Dermis blood vessel endothelial cell (primary cell): ENCODE measurements around the gene NNAT. TPM values are rescaled to one million over a fixed set of nuclear protein-coding genes. Genes with fewer than 3 reads are reported as not detected.
"Not testable (repeated sequence)": the region's sequence is repeated elsewhere in the genome, so short reads cannot be mapped to it uniquely, and the experiment has no call there.

Source experiments
- DNase-seq: peaks from one replicate; pipeline ENCODE4 v3.0.0; 2010
- total RNA-seq: library from RNA; depleted of rRNA; stranded (reverse); fragments of >200 nt; gene quantifications from 2 replicates; pipeline ENCODE4 v1.2.3, GENCODE V29; 2014

The NNAT gene
- total RNA-seq, 1 donor from 2014 or later, result 0.34 TPM

DNA sequence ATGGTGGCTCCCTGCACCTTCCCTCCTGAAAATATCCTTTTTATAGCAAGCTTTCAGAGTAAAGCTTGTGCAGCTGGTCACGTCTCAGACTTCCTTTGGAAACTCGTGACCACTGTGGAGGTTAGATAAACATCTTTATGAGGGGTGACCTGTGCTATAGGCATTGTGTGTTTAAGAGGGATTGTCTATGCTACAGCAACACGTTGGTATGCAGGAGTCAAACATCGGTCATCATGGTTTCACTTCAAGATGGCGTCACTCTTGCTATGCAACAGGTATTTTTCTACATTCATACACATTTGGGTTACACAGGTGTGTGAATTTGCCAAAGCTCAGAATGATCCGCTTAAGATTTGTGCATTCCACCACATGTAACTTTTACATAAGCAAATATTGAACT is 21.2 kb downstream of the NNAT start:
- peak; percentile 79 for DNase-seq

DNA sequence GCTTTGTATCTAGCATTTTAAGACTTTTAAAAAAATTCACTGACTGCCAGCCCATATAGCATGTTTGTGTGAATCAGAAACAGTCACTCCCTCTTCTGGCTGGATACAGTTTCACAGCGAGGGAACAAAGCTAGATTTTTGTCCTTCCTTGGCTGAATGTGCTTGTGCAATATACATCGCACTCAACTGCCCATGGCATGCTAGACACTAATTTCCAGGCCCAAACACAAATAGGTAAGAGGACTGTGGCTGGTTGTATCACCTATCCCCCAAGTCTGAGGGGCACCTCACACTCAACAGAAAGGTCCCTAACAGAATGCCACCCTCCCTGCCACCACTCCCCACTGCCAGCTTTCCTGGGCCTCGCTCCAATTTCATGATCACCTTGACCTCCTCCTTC is 22.8 kb downstream of the NNAT start:
- peak; percentile 41 for DNase-seq

DNA sequence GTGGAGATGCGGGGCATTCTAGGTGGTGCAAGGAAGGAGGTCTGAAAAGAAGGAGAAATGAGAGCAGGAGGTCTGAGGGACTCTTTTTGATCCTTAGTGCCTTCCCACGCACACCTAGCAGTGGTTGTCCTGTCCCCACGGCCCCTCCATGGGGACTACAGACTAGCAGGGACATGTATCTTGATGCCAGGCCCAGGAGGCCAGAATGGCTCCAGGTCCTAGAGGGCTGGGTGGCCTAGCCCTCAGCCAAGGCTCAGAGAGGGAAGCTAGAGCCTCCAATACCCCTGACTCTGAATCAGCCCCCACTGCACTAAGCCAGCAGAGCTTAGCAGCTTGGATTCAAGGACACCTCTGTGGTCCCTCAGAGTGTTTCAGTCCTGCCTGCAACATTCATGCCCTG is 23.3 kb downstream of the NNAT start:
- DNase-seq, result no peak

DNA sequence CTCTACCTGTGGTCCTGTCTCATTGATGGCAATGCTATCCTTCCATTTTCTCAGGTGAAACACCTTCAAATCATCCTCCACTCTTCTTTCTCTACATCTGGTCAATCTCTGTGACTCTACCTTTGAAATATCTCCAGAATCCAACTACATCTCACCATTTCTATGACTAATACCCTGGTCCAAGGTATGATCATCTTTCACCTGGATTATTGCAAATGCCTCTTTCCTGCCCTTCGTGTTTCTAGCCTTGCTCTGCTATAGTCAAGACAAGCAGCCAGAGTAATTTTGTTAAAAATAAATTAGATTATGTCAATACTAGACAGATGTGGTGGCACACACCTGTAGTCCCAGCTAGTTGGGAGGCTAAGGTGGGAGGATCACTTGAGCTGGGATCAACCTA is 24.5 kb downstream of the NNAT start:
- DNase-seq, result no peak

DNA sequence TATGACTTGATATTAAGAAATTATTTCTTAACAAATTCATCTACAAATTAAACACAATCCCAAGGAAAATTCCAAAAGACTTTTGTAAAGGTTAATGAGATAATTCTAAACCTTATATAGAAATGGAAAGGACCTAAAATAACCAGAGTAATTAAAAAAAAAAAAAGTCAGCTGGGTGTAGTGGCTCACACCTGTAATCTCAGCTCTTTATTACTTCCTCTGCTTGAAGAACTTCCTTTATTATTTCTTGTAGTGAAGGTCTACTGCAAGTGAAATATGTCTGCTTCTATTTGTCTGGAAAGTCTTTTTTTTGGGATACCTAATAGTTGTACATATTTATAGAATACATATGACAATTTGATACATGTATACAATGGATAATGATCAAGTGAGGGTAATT is 26.9 kb downstream of the NNAT start:
- no peak for DNase-seq

DNA sequence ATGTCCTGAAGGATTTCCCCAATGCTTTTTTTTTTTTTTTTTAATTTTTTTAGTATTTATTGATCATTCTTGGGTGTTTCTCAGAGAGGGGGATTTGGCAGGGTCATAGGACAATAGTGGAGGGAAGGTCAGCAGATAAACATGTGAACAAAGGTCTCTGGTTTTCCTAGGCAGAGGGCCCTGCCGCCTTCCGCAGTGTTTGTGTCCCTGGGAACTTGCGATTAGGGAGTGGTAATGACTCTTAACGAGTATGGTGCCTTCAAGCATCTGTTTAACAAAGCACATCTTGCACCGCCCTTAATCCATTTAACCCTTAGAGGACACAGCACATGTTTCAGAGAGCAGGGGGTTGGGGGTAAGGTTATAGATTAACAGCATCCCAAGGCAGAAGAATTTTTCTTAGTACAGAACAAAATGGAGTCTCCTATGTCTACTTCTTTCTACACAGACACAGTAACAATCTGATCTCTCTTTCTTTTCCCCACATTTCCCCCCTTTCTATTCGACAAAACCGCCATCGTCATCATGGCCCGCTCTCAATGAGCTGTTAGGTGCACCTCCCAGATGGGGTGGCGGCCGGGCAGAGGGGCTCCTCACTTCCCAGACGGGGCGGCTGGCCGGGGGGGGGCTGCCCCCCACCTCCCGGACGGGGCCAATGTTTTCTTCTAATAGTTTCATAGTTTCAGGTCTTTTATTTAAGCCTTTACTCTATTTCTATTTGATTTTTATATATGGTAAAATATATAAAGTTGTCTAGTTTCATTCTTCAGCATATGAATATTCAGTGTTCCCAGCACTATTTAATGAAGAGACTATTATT is 29.3 kb downstream of the NNAT start:
- not testable (repeated sequence) for DNase-seq

DNA sequence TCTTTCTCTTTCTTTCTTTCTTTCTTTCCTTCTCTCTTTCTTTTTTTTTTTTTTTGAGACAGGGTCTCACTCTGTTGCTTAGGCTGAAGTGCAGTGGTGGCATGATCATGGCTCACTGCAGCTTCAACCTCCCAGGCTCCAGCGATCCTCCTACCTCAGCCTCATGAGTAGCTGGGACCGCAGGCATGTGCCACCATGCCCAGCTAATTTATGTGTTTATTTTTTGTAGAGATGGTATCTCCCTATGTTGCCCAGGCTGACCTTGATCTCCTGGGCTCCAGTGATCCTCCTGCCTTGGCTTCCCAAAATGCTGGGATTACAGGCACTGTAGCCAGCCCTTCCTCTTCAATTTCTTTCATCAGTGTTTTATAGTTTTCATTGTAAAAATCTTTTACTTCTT is 30.6 kb downstream of the NNAT start:
- not testable (repeated sequence) for DNase-seq

DNA sequence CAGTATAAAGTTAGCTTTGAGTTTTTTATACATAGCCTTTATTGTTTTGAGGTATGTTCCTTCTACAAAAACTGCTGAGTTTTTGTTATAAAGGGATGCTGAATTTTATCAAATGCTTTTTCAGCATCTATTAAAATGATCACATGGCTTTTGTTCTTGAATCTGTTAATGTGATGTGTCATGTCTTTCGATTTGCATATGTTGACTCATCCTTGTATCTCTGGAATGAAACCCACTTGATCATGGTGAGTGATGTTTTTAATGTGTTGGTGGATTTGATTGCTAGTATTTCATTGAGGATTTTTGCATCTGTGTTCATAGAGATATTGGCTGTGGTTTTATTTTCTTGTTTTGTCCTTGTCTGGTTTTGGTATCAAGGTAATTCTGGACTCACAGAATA is 31.4 kb downstream of the NNAT start:
- DNase-seq, result no peak

DNA sequence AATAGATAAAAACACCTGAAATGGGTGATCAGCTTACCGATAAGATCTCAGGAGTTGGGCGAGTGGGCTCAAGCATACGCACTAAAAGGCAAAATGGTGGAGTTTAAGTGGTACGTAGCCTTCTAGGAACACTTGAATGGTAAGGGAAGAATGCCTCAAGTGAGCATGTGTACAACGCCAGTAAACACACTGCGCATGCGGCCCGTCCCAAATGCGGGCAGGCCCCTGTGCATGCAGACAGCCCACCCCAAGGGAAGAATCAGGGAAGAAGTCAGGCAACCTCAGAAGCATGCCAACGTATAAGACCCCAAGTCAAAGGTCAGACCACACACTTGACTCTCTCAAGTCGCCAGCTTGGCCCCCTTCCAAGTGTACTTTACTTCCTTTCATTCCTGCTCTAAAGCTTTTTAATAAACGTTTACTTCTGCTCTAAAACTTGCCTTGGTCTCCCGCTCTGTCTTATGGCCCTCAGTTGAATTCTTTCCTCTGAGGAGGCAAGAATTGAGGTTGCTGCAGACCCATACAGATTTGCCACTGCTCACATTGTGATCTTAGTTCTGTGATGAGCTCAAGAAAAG is 33.8 kb downstream of the NNAT start:
- DNase-seq, result not testable (repeated sequence)

DNA sequence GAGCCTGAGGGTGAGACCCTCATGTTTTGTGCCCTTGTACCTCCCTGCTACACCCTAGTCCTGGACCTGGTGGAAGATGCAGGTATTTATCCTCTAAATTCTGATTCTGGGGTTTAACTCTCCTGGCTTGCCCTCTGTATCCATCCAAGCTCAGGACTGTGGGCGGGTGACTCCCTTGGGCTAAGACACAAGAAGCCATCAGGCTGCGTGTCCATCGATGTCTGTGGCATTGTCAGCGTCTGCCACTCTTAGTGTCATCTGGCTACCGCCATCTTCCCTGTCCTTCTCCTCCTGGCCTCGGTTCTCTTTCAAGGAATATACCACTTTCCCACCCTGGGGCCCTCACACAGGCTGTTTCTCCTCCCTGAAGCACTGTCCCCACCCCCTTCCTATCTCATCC is 35.5 kb downstream of the NNAT start:
- DNase-seq, result no peak

DNA sequence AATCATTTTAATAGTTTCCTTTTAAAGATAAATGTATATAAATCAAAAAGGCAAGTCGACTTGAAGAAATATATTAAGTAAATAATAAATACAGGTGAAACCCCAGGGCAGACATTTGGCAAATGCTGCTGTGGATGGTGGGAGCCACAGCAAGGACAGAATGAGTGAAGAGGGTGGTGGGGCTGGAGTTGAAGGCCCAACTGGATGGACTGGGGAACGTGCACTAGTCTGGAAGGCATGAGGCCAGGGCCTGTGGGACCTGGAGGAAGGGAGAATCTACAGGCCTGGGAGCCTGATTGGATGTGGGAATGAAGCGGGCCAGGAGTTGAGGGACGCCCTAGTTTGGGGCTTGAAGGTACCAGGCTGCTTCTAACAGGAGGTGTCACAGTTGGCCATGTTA is 37.3 kb downstream of the NNAT start:
- DNase-seq, result no peak

DNA sequence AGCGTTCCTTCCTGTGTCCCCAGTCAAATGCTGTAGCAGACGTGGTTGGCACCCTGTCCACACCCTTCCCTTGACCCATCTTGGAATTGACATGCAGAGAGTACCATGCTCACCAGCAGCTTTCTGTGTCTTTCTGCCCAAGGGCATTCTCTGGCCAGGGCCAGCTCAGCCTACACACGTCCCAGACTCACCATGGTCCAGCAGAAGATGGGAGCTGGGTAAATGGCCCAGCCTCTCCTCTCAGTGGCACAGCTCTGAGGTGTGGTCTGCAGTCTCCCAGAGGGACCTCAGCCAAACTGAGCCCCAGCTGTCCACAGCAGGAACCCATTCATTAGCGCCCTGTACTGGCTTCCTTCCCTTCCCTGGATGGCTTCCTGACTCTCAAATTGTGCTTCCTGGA is 37.7 kb downstream of the NNAT start:
- no peak for DNase-seq

DNA sequence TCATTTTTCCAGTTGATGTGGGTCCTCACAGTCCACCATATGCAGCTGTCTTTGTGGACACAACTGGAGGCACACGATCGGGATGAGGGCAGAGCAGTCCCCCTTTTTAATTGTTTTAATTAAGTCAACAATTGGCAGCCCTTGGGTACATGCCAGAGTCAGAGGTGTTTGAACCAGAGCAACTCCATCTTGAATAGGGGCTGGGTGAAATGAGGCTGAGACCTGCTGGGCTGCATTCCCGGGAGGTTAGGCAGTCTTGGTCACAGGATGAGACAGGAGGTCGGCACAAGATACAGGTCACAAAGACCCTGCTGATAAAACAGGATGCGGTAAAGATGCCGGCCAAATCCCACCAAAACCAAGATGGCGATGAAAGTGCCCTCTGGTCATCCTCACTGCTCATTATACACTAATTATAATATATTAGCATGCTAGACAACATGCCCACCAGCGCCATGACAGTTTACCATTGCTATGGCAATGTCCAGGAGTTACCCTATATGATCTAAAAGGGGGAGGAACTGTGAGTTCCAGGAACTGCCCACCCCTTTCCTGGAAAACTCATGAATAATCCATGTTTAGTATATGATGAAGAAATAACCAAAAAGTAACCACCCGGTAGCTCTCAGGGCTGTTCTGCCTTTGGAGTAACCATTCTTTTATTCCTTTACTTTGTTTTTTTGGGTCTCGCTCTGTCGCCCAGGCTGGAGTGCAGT is 38.4 kb downstream of the NNAT start:
- DNase-seq, result no peak

DNA sequence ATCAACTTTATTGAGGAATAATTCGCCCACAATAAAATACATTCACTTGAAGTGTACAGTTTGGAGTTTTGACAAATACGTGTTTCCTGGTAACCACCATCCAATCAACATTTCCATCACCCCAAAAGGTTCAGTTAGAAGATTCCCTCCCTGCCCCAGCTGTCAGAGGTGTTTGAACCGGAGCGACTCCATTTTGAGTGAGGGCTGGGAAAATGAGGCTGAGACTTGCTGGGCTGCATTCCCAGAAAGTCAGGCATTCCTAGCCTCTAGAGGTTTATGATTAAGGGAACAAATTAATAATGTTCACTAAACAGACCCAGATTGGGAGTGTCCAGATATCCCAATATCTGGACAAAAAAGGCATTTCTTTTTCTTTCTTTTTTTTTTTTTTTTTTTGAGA is 39.6 kb downstream of the NNAT start:
- DNase-seq, result no peak

DNA sequence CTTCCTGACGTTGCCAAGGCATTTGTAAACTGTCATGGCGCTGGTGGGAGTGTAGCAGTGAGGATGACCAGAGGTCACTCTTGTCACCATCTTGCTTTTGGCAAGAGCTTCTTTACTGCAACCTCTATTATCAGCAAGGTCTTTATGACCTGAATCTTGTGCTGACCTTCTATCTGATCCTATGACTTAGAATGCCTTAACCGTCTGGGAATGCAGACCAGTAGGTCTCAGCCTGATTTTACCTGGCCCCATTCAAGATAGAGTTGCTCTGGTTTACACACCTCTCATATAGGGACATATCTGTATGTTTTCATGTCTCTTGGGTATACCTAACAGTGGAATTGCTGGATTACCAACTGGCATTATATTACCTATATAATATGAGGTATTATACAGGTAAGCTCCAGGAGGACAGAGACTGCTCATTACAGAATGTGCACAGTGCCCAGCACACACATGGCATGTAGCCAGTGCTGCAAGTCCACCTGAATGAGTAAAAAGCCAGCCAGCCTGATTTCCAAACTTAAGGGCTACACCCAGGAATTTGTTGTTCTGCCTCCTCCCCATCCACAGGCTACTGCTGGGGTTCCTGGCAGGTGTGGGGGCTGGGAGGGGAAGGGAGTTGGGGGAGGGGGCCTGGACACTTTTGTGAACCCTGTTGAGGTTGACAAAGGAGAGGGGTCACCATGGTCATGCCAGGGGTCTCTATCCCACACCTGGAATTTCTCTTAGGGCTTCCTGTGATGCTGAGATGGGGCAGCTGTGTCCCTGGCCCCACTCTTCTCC is 41.8 kb downstream of the NNAT start:
- DNase-seq, result no peak

DNA sequence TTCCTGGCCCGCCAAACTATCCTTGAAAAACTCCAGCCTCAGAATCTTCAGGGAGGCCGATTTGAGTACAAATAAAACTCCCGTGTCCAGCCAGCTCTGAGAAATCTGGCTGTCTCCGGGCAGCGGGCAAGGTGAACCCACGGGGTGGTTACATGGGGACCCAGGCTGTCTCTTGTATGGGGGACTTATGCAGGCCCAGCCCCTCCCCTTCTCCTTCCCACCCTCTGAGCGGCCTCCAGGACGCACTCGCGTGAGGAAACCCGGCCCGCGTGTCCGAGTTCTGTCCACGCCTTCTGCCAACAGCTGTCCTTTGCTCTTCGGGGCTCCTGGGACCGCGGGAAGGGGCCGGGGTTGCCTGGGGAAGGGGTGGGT is 43.0 kb downstream of the NNAT start:
- no peak for DNase-seq

DNA sequence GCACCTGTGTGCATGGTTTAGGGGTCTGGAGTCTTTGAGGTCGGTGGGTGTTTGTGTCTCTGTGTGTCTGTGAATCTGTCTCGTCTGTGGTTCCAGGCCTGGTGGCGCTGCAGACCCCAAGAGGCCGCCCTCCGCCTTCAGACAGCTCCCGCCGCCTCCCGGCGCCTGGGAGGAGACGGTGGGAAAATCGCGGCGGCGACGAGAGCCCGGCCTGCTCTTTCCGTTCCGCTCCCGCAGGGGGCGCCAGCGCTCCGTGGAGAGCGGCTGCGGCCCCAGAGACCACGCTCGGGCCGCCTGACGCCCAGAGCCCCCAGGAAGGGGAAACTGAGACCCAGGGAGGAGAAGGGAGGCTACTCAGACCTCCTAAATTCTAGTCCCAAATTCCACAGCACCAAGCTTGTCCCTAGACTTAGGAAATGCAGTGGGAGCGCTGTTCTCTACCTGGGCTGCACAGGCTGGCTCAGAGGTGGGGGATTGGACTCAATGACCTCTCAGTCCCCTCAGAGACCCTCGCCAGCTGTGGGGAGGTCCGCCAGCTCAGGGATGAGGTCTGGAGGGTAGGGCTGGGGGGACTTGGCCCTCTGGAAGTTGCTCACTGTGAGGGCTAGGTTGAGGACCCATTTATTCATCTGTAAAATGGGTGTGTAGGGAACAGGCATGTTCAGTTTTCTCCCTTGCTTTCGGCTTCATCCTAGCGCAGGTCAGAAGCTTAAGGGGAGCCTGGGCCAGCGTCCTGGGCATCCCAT is 43.5 kb downstream of the NNAT start:
- DNase-seq, result peak; percentile 51

DNA sequence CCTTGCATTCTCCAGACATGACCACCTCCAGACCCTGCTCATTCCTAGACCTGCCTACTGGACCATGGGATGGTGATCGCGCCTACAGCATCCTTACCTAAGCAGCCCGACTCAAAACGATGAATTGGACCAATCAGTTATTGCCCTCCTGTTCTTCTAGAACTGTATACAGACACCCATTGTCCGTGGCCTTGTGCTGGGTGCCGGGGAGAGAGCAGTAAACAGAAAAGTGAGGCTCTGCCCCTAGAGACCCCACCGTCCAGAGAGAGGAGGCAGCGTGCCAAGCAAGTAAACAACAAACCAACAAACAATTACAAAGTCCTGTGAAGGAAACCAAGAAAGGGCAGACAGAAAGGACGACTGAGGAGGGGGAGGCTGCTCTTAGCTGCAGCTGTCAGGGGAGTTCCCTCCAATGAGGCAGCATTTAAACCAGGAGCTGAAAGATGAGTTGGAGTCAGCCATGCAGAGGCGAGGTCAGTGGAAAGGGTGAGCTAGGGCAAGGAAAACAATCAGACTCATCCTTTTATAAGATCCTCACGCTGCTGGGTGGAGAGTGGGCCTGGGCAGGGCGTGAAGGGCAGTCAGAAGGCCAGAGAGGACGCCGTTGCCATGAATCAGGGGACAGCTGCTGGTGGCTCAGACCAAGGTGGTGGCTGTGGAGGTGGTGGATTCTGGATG is 44.2 kb downstream of the NNAT start:
- no peak for DNase-seq

DNA sequence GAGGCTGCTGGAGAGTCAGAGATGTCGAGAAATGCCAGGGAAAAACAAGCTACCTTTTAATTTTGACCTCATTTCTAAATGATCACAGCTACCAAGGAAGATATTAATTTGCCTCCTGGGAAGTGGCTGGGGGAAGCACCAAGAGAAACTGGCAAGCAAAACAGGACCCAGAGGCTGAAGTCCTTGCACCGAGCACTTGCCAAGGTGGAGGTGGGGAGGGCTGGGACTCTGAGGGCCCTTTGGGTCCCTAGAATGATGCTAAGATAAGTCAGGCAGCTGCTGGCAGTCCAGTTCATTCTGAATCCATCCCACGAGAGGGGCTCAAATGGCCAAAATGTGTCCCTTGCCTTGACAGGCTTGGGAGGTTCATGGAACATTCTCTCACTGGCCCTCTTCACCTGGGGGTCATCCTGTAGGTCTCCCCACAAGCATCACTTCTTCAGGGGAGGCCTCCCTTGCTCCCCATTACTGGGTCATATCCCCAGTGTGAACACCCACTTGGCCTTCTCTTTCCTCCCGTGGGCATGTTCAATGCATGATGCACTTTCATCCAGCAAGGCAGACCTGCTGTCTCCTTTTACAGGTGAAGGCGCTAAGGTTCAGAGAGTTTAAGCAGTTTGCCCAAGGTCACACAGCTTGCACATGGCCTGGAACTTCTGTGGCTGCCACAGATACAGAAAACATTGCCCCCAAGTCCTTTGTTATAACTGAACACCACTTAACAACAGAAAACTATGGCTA is 45.7 kb downstream of the NNAT start:
- no peak for DNase-seq

DNA sequence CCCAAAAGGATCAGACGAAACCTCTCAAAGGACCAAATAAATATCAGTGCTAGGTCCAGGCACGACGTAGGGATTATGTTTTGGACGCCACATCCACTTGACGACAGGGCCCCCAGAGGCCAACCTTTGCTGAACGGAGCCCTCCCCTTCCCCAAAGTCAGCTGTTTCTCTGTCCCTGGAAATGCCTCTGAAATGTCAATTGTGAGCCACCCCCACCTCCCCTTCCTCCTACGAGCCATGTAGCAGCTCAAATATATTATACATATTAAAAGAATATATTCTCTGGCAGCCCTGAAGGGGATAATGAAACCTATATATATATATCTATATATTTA is 46.2 kb downstream of the NNAT start:
- no peak for DNase-seq
